ENCODE results near the gene SPTBN4.

- TF ChIP-seq CTCF (IDR thresholded peaks at IDR 0.05) (no peak), POLR2A (IDR thresholded peaks at IDR 0.05) (peak; percentile 33 to 76 (median 71))
Observed at GRCh38 chr19:40576585-40577451, 110.0 kb downstream of the SPTBN4 start, which contains the start of gene SHKBP1.

All from body of pancreas (tissue), 4 donors.